Heart right ventricle (tissue), 16 donors: ENCODE results near the gene OTOG. TPM values are rescaled to one million over a fixed set of nuclear protein-coding genes. Genes with fewer than 3 reads are reported as not detected.

Experiments
- ATAC-seq, 8 donors: fragments of 200-7000 bp; cut with Tn5 transposase; one replicate each; pipeline ENCODE4 v1.9.1; 2020; ENCODE audit warnings: mild to moderate bottlenecking in 8 of 8, moderate library complexity in 8 of 8, moderate number of reproducible peaks in 1 of 8
- DNase-seq, 2 donors: peaks; one replicate each; pipeline ENCODE4 v3.0.0-alpha.2; 2020
- H3K27ac ChIP-seq, 10 donors: fragments of 200-600 bp; sonication (generic) in 2 of 10; one replicate each; pipeline versions ENCODE4 v1.5.0 to v1.8.0; 2020 to 2022; ENCODE audit warnings: mild to moderate bottlenecking in 3 of 10
- H3K27me3 ChIP-seq, 7 donors: fragments of 200-600 bp; one replicate each; pipeline ENCODE4 v1.8.0; 2021 to 2022; ENCODE audit warnings: mild to moderate bottlenecking in 2 of 7
- H3K36me3 ChIP-seq, 9 donors: fragments of 200-600 bp; sonication (generic) in 1 of 9; one replicate each; pipeline versions ENCODE4 v1.5.0 to v1.8.0; 2020 to 2022; ENCODE audit warnings: mild to moderate bottlenecking in 2 of 9
- H3K4me1 ChIP-seq, 9 donors: fragments of 200-600 bp; sonication (generic) in 1 of 9; one replicate each; pipeline versions ENCODE4 v1.5.0 to v1.8.0; 2020 to 2022; ENCODE audit warnings: mild to moderate bottlenecking in 4 of 9
- H3K4me3 ChIP-seq, 10 donors: fragments of 200-600 bp; sonication (generic) in 2 of 10; one replicate each; pipeline versions ENCODE4 v1.5.0 to v1.8.0; 2020 to 2022; ENCODE audit warnings: mild to moderate bottlenecking in 7 of 10, moderate library complexity in 2 of 10
- H3K9me3 ChIP-seq, 11 donors: fragments of 200-600 bp in 10 of 11; sonication (generic) in 2 of 11; one replicate each; pipeline versions ENCODE4 v1.5.0 to v1.8.0; 2013 to 2022; ENCODE audit warnings: mild to moderate bottlenecking in 2 of 11, control low read depth in 1 of 11, moderate library complexity in 1 of 11
- WGBS, 2 donors: extraction: QIAGEN DNeasy Blood & Tissue Kit; methylation state at CpG; one replicate each; pipeline ENCODE4 v1.1.7; 2013; ENCODE audit warnings: inconsistent platforms in 1 of 2; 5-methylcytosine and 5-hydroxymethylcytosine counted together
- intact Hi-C, 10 donors: fragments of 100-400 bp; cut with DNase I; formaldehyde crosslinking; loops; one replicate each; pipeline versions ENCODE4 v1.11.1 to v1.14.2; 2022
- polyA plus RNA-seq, 2 donors: library from polyadenylated mRNA; stranded (reverse); fragments of 200-250 nt; gene quantifications; one replicate each; pipeline ENCODE4 v1.2.3, GENCODE V29; 2013
- total RNA-seq, 10 donors: library from RNA; stranded (reverse); fragmentation: NEBNext Ultra II Directional in 3 of 10; extraction: Animal tissue kit (Norgen Biotek cat#: 25700) in 3 of 10; gene quantifications; one replicate each; pipeline versions ENCODE4 v1.2.1 to v1.2.4, GENCODE V29; 2021 to 2023
- TF ChIP-seq, protein P1 (sequence below), 9 donors: fragments of 200-600 bp; sonication (generic) in 2 of 9; IDR thresholded peaks; one replicate each; pipeline versions ENCODE4 v1.5.0 to v1.8.0; 2021 to 2022; ENCODE audit warnings: antibody characterized with exemption in 9 of 9, mild to moderate bottlenecking in 5 of 9, moderate library complexity in 1 of 9
- donor health status: Arrhythmogenic right ventricular cardiomyopathy.
- donor health status: ischemic (EF 13 %, LVEDD 7.1; RV severe dilation, severe dysfunction).
- donor health status: healthy with polysubstance abuse.
- donor health status: DM: no; HTN: yes; CAD: no.
- donor health status: DM: no; HTN: no; CAD: no.
- donor health status: ischemic (EF 25% LVEDD 6.9; RV normal size, moderate dysfunction).
- donor health status: ischemic (EF 25% LVEDD 5.7; RV mildly dilated, moderate dysfunction).
- donor health status: healthy.
- donor health status: DM: yes; HTN: yes; CAD: no.
- donor health status: Ischemic cardiomyopathy.
- donor health status: ischemic (EF 35%, LVEDD 5.7; RV mildly dilated, moderate dysfunction).
- donor health status: nonischemic (EF 11% LVEDD 7.7; RV severe dilation, severe dysfunction).
- donor health status: DM: yes; HTN: yes; CAD: no.
- donor health status: PGD.
- donor health status: ischemic (EF 29% LVEDD 5.4; RV normal size, mild dysfunction).
- donor health status: nonischemic (EF 23%, LVEDD 6.1; RV moderate dilation, normal function).

Gene OTOG
- total and polyA plus RNA-seq, 12 donors: not detected

DNA sequence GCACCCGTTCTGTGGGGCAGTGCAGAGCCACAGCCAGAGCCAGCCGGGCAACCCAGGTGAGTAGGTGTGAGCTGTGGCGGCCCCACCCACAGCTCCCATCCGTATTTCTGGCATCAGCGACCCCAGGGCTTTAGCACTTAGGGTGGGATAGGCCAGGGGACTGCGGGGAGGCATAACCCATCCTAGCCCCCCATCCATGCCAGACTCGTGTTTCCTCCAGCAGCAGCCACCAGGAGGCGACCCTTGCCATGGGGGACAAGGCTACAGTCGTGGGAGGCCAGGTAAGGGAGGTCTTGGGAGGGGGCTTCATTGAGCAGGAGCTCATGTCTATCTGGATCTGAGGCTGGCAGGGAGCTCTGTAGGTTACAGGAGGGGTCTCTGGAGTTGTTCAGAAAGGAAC, 873 bp downstream of the OTOG start:
- 57 to 59% methylated on average over 9 of the region's 9 CpGs for WGBS, 2 donors
- Histone ChIP-seq H3K4me3 (no peak overlapping the region), H3K36me3 (no peaks in the 10 kb centered on the region), H3K4me1 (peaks cover 0 to 5% (median 0%) of the 10 kb centered on the region in 9 donors), H3K27ac (no peak overlapping the region), H3K9me3 (no peaks in the 10 kb centered on the region), H3K27me3 (peaks cover 0 to 63% (median 47%) of the 10 kb centered on the region in 7 donors)
- ATAC-seq: no peak
- no peak for DNase-seq
- TF ChIP-seq, protein P1, sequence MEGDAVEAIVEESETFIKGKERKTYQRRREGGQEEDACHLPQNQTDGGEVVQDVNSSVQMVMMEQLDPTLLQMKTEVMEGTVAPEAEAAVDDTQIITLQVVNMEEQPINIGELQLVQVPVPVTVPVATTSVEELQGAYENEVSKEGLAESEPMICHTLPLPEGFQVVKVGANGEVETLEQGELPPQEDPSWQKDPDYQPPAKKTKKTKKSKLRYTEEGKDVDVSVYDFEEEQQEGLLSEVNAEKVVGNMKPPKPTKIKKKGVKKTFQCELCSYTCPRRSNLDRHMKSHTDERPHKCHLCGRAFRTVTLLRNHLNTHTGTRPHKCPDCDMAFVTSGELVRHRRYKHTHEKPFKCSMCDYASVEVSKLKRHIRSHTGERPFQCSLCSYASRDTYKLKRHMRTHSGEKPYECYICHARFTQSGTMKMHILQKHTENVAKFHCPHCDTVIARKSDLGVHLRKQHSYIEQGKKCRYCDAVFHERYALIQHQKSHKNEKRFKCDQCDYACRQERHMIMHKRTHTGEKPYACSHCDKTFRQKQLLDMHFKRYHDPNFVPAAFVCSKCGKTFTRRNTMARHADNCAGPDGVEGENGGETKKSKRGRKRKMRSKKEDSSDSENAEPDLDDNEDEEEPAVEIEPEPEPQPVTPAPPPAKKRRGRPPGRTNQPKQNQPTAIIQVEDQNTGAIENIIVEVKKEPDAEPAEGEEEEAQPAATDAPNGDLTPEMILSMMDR (IDR thresholded peaks at IDR 0.05): no peak
- intact Hi-C loops: no loop called here

DNA sequence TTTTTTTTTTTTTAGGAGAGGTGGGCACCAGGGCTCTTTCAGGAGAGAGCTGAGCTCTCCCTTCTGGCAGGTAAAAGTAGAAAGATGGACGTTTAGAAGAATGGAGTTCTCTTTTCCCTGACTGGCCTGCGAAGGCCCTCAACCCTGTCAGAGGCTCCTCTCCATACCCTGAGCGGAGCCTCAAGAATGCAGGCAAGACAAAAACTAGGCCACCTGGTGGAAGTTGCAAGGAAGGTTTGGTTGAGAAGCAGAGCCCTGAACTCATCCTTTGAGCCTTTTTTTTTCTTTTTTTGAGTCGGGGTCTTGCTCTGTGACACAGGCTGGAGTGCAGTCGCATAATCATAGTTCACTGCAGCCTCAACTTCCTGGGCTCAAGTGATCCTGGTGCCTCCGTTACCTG, 1.4 kb downstream of the OTOG start:
- intact Hi-C loops: no loop called here
- peaks cover 0 to 5% (median 0%) of the 10 kb centered on the region in 9 donors for H3K4me1 ChIP-seq

DNA sequence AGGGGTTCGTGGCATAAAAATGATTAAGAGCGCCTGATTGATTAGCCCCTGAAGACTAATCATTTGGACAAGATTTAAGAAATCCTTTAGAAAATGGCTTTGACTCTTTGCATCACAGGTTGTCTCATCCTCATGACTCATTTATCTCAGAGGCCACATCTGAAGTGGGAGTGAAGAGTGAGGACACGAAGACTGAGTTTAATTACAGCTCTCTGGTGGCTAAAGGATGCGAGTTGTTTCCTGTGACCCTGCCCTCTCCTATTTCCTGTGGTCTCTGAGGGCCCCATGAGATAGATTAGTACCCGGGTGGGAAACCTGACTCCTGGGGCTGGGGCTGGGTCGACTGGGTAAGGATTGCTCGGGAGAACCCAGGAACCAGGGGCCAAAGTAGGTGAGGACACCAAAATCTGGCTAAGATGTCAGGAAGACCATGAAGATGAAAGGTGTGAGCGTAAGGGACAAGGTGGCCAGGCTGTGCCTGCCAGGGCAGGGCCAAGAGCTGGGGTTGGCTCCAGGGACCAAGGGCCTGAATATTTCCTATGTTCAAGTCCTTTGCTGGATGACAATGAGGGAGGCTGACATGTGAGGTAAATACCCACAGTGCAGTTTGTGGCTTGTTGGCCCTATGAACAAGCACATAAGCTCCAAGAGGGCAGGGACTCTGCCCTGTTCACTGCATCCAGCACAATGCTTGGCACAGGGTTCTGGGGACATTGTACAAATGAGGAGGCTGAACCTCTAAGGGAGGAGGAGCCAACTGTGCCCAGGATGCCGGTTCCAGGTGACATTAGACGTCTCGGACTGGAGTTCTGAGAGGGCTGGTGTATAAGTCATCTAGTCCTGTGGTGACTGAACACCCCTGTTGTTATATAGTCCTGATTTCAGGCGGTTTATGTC, 3.6 kb downstream of the OTOG start:
- DNase-seq (no peak), ATAC-seq (peak in 1 of 8 donors; percentile 6)
- intact Hi-C loops: no loop called here
- Histone ChIP-seq H3K36me3 (no peaks in the 10 kb centered on the region), H3K4me1 (no peaks in the 10 kb centered on the region), H3K4me3 (no peak overlapping the region), H3K27me3 (peaks cover 0 to 53% (median 28%) of the 10 kb centered on the region in 7 donors), H3K27ac (no peak overlapping the region), H3K9me3 (no peaks in the 10 kb centered on the region)
- 63 to 64% methylated on average over 12 of the region's 12 CpGs for WGBS, 2 donors
- TF ChIP-seq, protein P1 (IDR thresholded peaks at IDR 0.05): no peak

More for the DNA sequence above, 1.4 kb downstream of the OTOG start:
- DNase-seq (no peak), ATAC-seq (no peak)
- WGBS, 2 donors: 77 to 81% methylated on average over 6 of the region's 6 CpGs
- no peak overlapping the region for H3K27ac ChIP-seq
- TF ChIP-seq, protein P1 (IDR thresholded peaks at IDR 0.05): no peak
- no peak overlapping the region for H3K4me3 ChIP-seq
- H3K27me3 ChIP-seq: peaks cover 0 to 62% (median 43%) of the 10 kb centered on the region in 7 donors
- no peaks in the 10 kb centered on the region for H3K9me3 ChIP-seq
- no peaks in the 10 kb centered on the region for H3K36me3 ChIP-seq

DNA sequence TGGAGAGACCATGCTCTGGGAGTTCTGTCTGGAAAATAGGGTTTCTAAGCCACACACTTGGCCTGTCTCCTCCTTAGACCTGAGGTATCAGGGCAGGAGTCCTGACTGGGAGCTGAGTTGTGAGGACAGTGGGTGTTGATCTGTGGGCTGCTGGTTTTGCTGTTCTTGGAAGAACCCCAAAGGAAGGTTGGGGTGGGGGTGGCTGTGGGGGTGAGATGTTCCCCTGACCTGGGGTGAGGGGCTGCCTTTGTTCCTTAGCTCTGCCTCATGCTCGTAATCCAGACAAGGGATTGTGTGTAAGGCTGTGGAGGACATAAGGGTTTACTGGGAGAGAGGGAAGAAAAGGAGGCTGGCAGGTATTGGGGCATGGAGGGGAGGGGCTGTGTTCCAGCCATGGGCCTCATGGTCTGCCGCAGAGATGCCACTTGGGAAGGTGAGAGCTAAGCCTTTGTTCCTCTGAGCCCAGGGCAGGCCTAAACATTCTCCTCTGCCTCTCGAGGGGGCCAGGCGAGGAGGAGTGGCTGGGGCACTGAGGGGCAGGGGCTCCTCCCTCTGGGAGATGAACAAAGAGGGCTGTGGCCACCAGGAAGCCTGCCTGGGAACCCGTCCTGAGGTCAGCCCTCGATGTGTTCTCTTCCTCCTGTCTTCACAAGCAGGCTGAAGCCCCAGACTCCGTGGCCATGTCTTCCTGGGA, 4.4 kb downstream of the OTOG start:
- H3K27me3 ChIP-seq: peaks cover 0 to 46% (median 24%) of the 10 kb centered on the region in 7 donors
- TF ChIP-seq, protein P1 (IDR thresholded peaks at IDR 0.05): no peak
- intact Hi-C loops: no loop called here
- H3K9me3 ChIP-seq: no peaks in the 10 kb centered on the region
- H3K27ac ChIP-seq: no peak overlapping the region
- no peak for DNase-seq
- no peak for ATAC-seq
- 56 to 66% methylated on average over 7 of the region's 7 CpGs for WGBS, 2 donors
- no peak overlapping the region for H3K4me3 ChIP-seq
- H3K36me3 ChIP-seq: no peaks in the 10 kb centered on the region
- H3K4me1 ChIP-seq: no peaks in the 10 kb centered on the region
